ENCODE data around the gene GIT2.

Gene GIT2

GRCh38 chr12:109972821-109973220 is 23.3 kb downstream of the GIT2 start:
- DNase-seq (ENCODE audit: low read depth), result no peak

GRCh38 chr12:109968801-109969200 is 27.4 kb downstream of the GIT2 start:
- no peak for DNase-seq (ENCODE audit: low read depth)

GRCh38 chr12:109968032-109968420 is 28.1 kb downstream of the GIT2 start:
- no peak for DNase-seq (ENCODE audit: low read depth)

- no peak for DNase-seq (ENCODE audit: low read depth)
These were observed 28.7 kb downstream of the GIT2 start for GRCh38 chr12:109967383-109968031.

- DNase-seq (ENCODE audit: low read depth), result no peak
These were observed 29.6 kb downstream of the GIT2 start for GRCh38 chr12:109966546-109966945.

GRCh38 chr12:109963743-109964429 is 32.3 kb downstream of the GIT2 start:
- DNase-seq (ENCODE audit: low read depth), result no peak

GRCh38 chr12:109963330-109963729 is 32.8 kb downstream of the GIT2 start:
- no peak for DNase-seq (ENCODE audit: low read depth)

GRCh38 chr12:109962398-109962797 is 33.8 kb downstream of the GIT2 start:
- DNase-seq (ENCODE audit: low read depth), result no peak

GRCh38 chr12:109961612-109962011 is 34.6 kb downstream of the GIT2 start:
- no peak for DNase-seq (ENCODE audit: low read depth)

GRCh38 chr12:109961201-109961600 is 35.0 kb downstream of the GIT2 start:
- no peak for DNase-seq (ENCODE audit: low read depth)

GRCh38 chr12:109959411-109960093 is 36.6 kb downstream of the GIT2 start:
- no peak for DNase-seq (ENCODE audit: low read depth)

GRCh38 chr12:109958374-109958773 is 37.8 kb downstream of the GIT2 start:
- no peak for DNase-seq (ENCODE audit: low read depth)

GRCh38 chr12:109953656-109954055 is 42.5 kb downstream of the GIT2 start:
- no peak for DNase-seq (ENCODE audit: low read depth)

GRCh38 chr12:109952873-109953272 is 43.3 kb downstream of the GIT2 start:
- no peak for DNase-seq (ENCODE audit: low read depth)

GRCh38 chr12:109952160-109952858 is 43.9 kb downstream of the GIT2 start:
- DNase-seq (ENCODE audit: low read depth), result no peak

- no peak for DNase-seq (ENCODE audit: low read depth)
These were observed 44.4 kb downstream of the GIT2 start for GRCh38 chr12:109951751-109952150.

- no peak for DNase-seq (ENCODE audit: low read depth)
These were observed 45.0 kb downstream of the GIT2 start for GRCh38 chr12:109951136-109951535.

- DNase-seq (ENCODE audit: low read depth), result no peak
These were observed 45.5 kb downstream of the GIT2 start for GRCh38 chr12:109950625-109951024.

GRCh38 chr12:109949089-109949488 is 47.1 kb downstream of the GIT2 start:
- no peak for DNase-seq (ENCODE audit: low read depth)

GRCh38 chr12:109948368-109948767 is 47.8 kb downstream of the GIT2 start:
- DNase-seq (ENCODE audit: low read depth), result no peak

GRCh38 chr12:109947521-109947920 is 48.6 kb downstream of the GIT2 start:
- DNase-seq (ENCODE audit: low read depth), result no peak

GRCh38 chr12:109946913-109947312 is 49.3 kb downstream of the GIT2 start:
- DNase-seq (ENCODE audit: low read depth), result no peak

GRCh38 chr12:109946505-109946904 is 49.7 kb downstream of the GIT2 start:
- DNase-seq (ENCODE audit: low read depth), result no peak
